Neuronal stem cell (in vitro differentiated cells): Measurements from ENCODE around the gene THRA.
A peak's percentile ranks its signal among the peaks of the same experiment; 100 is the strongest.

ENCODE experiments used
- DNase-seq: peaks from one replicate; pipeline ENCODE4 v3.0.0-alpha.2; 2013; ENCODE audit warnings: low spot score
- H2AFZ ChIP-seq: one replicate; pipeline ENCODE4 v1.6.1; 2013; ENCODE audit warnings: mild to moderate bottlenecking, low read length, inconsistent platforms
- H2AK5ac ChIP-seq: 2 replicates; pipeline ENCODE4 v1.6.1; 2013; ENCODE audit warnings: low read depth, mild to moderate bottlenecking, inconsistent platforms, low read length, moderate library complexity, mixed read lengths
- H2BK120ac ChIP-seq: 2 replicates; pipeline ENCODE4 v1.6.1; 2013; ENCODE audit warnings: low read depth, mild to moderate bottlenecking, inconsistent platforms, low read length, moderate library complexity, mixed read lengths
- H2BK12ac ChIP-seq: one replicate; pipeline ENCODE4 v1.6.1; 2013; ENCODE audit warnings: low read length, inconsistent platforms
- H2BK15ac ChIP-seq: 2 replicates; pipeline ENCODE4 v1.6.1; 2013; ENCODE audit warnings: mild to moderate bottlenecking, low read length, inconsistent platforms, mixed read lengths
- H2BK5ac ChIP-seq: one replicate; pipeline ENCODE4 v1.6.1; 2013; ENCODE audit warnings: inconsistent platforms, mild to moderate bottlenecking, low read length, moderate library complexity
- H3K14ac ChIP-seq: one replicate; pipeline ENCODE4 v1.6.1; 2013; ENCODE audit warnings: low read length, inconsistent platforms
- H3K18ac ChIP-seq: 2 replicates; pipeline ENCODE4 v1.6.1; 2013; ENCODE audit warnings: low read length, inconsistent platforms
- H3K23ac ChIP-seq: 2 replicates; pipeline ENCODE4 v1.6.1; 2013; ENCODE audit warnings: low read depth, mild to moderate bottlenecking, mixed read lengths, low read length, inconsistent platforms; ENCODE audit not compliant: poor library complexity
- H3K27ac ChIP-seq: replicated peaks from 3 replicates; pipeline ENCODE4 v1.5.1; 2013; ENCODE audit warnings: low read length, inconsistent platforms
- H3K27me3 ChIP-seq, 3 experiments: 2 replicates each; pipeline ENCODE4 v1.6.1; 2013; ENCODE audit warnings: low read length in 3 of 3, mild to moderate bottlenecking in 2 of 3, inconsistent platforms in 1 of 3, low read depth in 1 of 3, mixed read lengths in 1 of 3, moderate library complexity in 1 of 3; ENCODE audit not compliant: control insufficient read depth in 3 of 3, insufficient read depth in 3 of 3
- H3K36me3 ChIP-seq, 2 donors: replicated peaks in 1 of 2; 2 replicates each; pipeline ENCODE4 v1.6.1; 2013; ENCODE audit warnings: low read length in 2 of 2; ENCODE audit not compliant: control insufficient read depth in 2 of 2, insufficient read depth in 2 of 2
- H3K4ac ChIP-seq: 2 replicates; pipeline ENCODE4 v1.6.1; 2013; ENCODE audit warnings: inconsistent platforms, mild to moderate bottlenecking, low read length, moderate library complexity
- H3K4me1 ChIP-seq, 2 donors: 1 replicate in 1 of 2; 2 replicates in 1 of 2; pipeline ENCODE4 v1.6.1; 2013; ENCODE audit warnings: low read length in 2 of 2, low read depth in 1 of 2; ENCODE audit not compliant: control insufficient read depth in 2 of 2, insufficient read depth in 1 of 2
- H3K4me2 ChIP-seq: one replicate; pipeline ENCODE4 v1.6.1; 2013; ENCODE audit warnings: mild to moderate bottlenecking, low read length, inconsistent platforms; ENCODE audit not compliant: insufficient read depth, poor library complexity, severe bottlenecking
- H3K4me3 ChIP-seq, 2 donors: 2 replicates each; pipeline ENCODE4 v1.5.1; 2013; ENCODE audit warnings: low read length in 2 of 2, mild to moderate bottlenecking in 2 of 2, inconsistent platforms in 1 of 2, moderate library complexity in 1 of 2
- H3K79me1 ChIP-seq: one replicate; pipeline ENCODE4 v1.6.1; 2013; ENCODE audit warnings: low read depth, mild to moderate bottlenecking, inconsistent platforms, low read length, moderate library complexity
- H3K9ac ChIP-seq: one replicate; pipeline ENCODE4 v1.6.1; 2013; ENCODE audit warnings: mild to moderate bottlenecking, low read depth, low read length, inconsistent platforms; ENCODE audit not compliant: poor library complexity
- H3K9me3 ChIP-seq, 2 donors: replicated peaks in 1 of 2; 2 replicates each; pipeline versions ENCODE3 to v1.6.1; 2013; ENCODE audit warnings: low read length in 2 of 2, mild to moderate bottlenecking in 2 of 2, inconsistent platforms in 1 of 2, low read depth in 1 of 2, mixed read lengths in 1 of 2, moderate library complexity in 1 of 2; ENCODE audit not compliant: control insufficient read depth in 2 of 2, insufficient read depth in 1 of 2
- H4K8ac ChIP-seq: one replicate; pipeline ENCODE4 v1.6.1; 2013; ENCODE audit warnings: low read depth, mild to moderate bottlenecking, inconsistent platforms, low read length, moderate library complexity
- H4K91ac ChIP-seq: one replicate; pipeline ENCODE4 v1.6.1; 2013; ENCODE audit warnings: low read length, low read depth, mild to moderate bottlenecking, inconsistent platforms; ENCODE audit not compliant: poor library complexity
- WGBS, 2 donors: extraction: QIAGEN DNeasy Blood & Tissue Kit; methylation state at CpG; one replicate each; pipeline ENCODE4 v1.1.7; 2013; ENCODE audit warnings: missing lambda C conversion rate in 2 of 2, mixed read lengths in 1 of 2; ENCODE audit not compliant: insufficient read length in 2 of 2, insufficient replicate concordance in 1 of 2; ENCODE audit errors: extremely low coverage in 2 of 2; 5-methylcytosine and 5-hydroxymethylcytosine counted together

Gene THRA

DNA sequence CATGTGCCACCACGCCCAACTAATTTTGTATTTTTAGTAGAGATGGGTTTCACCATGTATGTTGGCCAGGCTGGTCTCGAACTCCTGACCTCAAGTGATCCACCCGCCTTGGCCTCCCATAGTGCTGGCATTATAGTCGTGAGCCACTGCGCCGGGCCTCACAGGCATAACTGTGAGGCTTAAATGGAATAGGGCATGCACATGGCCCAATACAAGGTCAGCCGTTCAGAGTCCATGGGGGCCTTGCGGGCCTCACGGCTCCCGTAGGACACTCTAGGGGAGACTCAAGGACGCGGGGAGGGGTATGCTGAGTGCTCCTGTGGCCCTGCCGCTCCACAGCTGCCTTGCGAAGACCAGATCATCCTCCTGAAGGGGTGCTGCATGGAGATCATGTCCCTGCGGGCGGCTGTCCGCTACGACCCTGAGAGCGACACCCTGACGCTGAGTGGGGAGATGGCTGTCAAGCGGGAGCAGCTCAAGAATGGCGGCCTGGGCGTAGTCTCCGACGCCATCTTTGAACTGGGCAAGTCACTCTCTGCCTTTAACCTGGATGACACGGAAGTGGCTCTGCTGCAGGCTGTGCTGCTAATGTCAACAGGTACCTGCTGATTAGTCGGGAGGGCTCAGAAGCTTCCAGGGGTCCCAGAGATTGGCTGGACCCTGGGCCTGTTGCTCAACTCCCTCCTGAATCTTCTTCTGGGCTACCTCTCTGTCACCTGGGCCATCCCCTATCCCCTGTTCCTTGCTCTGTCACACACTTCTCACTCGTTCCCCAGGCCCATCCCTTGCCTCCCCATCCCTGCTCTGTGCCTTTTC lies 25.3 kb downstream of the THRA start:
- Histone ChIP-seq H3K4me2 (no peak overlapping the region), H3K18ac (no peak overlapping the region), H2AFZ (no peak overlapping the region), H4K8ac (no peak overlapping the region), H3K27me3 (no peaks in the 10 kb centered on the region), H2AK5ac (peak overlapping the region; percentile 88), H3K14ac (peak overlapping the region; percentile 56), H3K9ac (peak overlapping the region; percentile 77), H2BK5ac (peak overlapping the region; percentile 39), H3K4me1 (peaks cover 9% of the 10 kb centered on the region in 2 donors), H3K23ac (peak overlapping the region; percentile 8), H2BK12ac (peak overlapping the region; percentile 41), H3K27ac (no peak overlapping the region), H3K4ac (no peak overlapping the region), H4K91ac (no peak overlapping the region), H2BK120ac (no peak overlapping the region), H3K79me1 (peaks cover 3% of the 10 kb centered on the region), H3K9me3 (peaks cover 0 to 6% of the 10 kb centered on the region in 2 donors), H3K36me3 (peaks cover 25 to 53% of the 10 kb centered on the region in 2 donors), H3K4me3 (no peak overlapping the region), H2BK15ac (no peak overlapping the region)
- no peak for DNase-seq
- no CpG with 5 or more reads among the region's 28 CpGs for WGBS, 2 donors

- no peak overlapping the region for H4K8ac ChIP-seq
- no peak overlapping the region for H4K91ac ChIP-seq
- H2AK5ac ChIP-seq: no peak overlapping the region
- no peak overlapping the region for H3K18ac ChIP-seq
- DNase-seq: no peak
- no peak overlapping the region for H2BK5ac ChIP-seq
- peaks cover 33 to 58% of the 10 kb centered on the region in 2 donors for H3K36me3 ChIP-seq
- H3K27me3 ChIP-seq: no peaks in the 10 kb centered on the region
- no peak overlapping the region for H2BK120ac ChIP-seq
- H3K27ac ChIP-seq: no peak overlapping the region
- H3K14ac ChIP-seq: no peak overlapping the region
- H3K79me1 ChIP-seq: peaks cover 1% of the 10 kb centered on the region
- WGBS, 2 donors: no CpG with 5 or more reads among the region's 26 CpGs
- no peak overlapping the region for H2BK12ac ChIP-seq
- H3K4me1 ChIP-seq: peaks cover 9% of the 10 kb centered on the region in 2 donors
- peaks cover 0 to 6% of the 10 kb centered on the region in 2 donors for H3K9me3 ChIP-seq
- no peak overlapping the region for H2AFZ ChIP-seq
- no peak overlapping the region for H2BK15ac ChIP-seq
- H3K9ac ChIP-seq: no peak overlapping the region
- H3K4me3 ChIP-seq: no peak overlapping the region
- no peak overlapping the region for H3K4me2 ChIP-seq
- H3K23ac ChIP-seq: no peak overlapping the region
- no peak overlapping the region for H3K4ac ChIP-seq
These were observed 26.5 kb downstream of the THRA start for GRCh38 chr17:40089077-40089895.

- Histone ChIP-seq H2BK12ac (peak overlapping the region; percentile 84), H2BK5ac (no peak overlapping the region), H4K91ac (no peak overlapping the region), H2AFZ (no peak overlapping the region), H3K4me3 (no peak overlapping the region), H3K4me1 (peaks cover 9% of the 10 kb centered on the region in 2 donors), H2AK5ac (no peak overlapping the region), H3K4ac (no peak overlapping the region), H3K14ac (no peak overlapping the region), H3K23ac (peak overlapping the region; percentile 80), H4K8ac (no peak overlapping the region), H3K27me3 (no peaks in the 10 kb centered on the region), H2BK120ac (no peak overlapping the region), H3K36me3 (peaks cover 35 to 53% of the 10 kb centered on the region in 2 donors), H3K9me3 (peaks cover 0 to 6% of the 10 kb centered on the region in 2 donors), H3K18ac (no peak overlapping the region), H3K4me2 (no peak overlapping the region), H2BK15ac (no peak overlapping the region), H3K27ac (no peak overlapping the region), H3K9ac (peak overlapping the region; percentile 60), H3K79me1 (peaks cover 1% of the 10 kb centered on the region)
- no CpG with 5 or more reads among the region's 14 CpGs for WGBS, 2 donors
- DNase-seq: no peak
These were observed 27.7 kb downstream of the THRA start for GRCh38 chr17:40090237-40091119.
